Lung (tissue), 16 donors: ENCODE data around the gene PDHA2. TPM values are rescaled to one million over a fixed set of nuclear protein-coding genes. Genes with fewer than 3 reads are reported as not detected.

Source experiments
- ATAC-seq: fragments of 200-7000 bp; cut with Tn5 transposase; one replicate; pipeline ENCODE4 v1.9.1; 2020; ENCODE audit warnings: moderate number of reproducible peaks; ENCODE audit not compliant: insufficient read depth, low FRiP score
- DNase-seq, 3 donors: peaks; one replicate each; pipeline ENCODE4 v3.0.0-alpha.2; 2013 to 2017
- H3K27ac ChIP-seq, 2 donors: one replicate each; pipeline ENCODE4 v1.5.1; 2013; ENCODE audit warnings: mild to moderate bottlenecking in 2 of 2, moderate library complexity in 2 of 2, control low read depth in 1 of 2, inconsistent platforms in 1 of 2, low read depth in 1 of 2, low read length in 1 of 2
- H3K27me3 ChIP-seq, 3 donors: one replicate each; pipeline ENCODE4 v1.5.1; 2013; ENCODE audit warnings: low read length in 2 of 3; ENCODE audit not compliant: control insufficient read depth in 3 of 3, insufficient read depth in 3 of 3
- H3K36me3 ChIP-seq, 4 donors: one replicate each; pipeline ENCODE4 v1.5.1; 2013; ENCODE audit warnings: low read length in 4 of 4, mild to moderate bottlenecking in 1 of 4, moderate library complexity in 1 of 4; ENCODE audit not compliant: control insufficient read depth in 4 of 4, insufficient read depth in 4 of 4
- H3K4me1 ChIP-seq, 5 donors: one replicate each; pipeline ENCODE4 v1.5.1; 2013; ENCODE audit warnings: low read length in 5 of 5, mild to moderate bottlenecking in 2 of 5, moderate library complexity in 1 of 5; ENCODE audit not compliant: control insufficient read depth in 5 of 5, insufficient read depth in 5 of 5
- H3K4me3 ChIP-seq: one replicate; pipeline ENCODE4 v1.5.1; 2013; ENCODE audit warnings: mild to moderate bottlenecking, control low read depth, moderate library complexity
- H3K9ac ChIP-seq, 2 donors: one replicate each; pipeline ENCODE4 v1.5.1; 2013; ENCODE audit warnings: low read length in 2 of 2, control low read depth in 1 of 2; ENCODE audit not compliant: insufficient read depth in 1 of 2
- H3K9me3 ChIP-seq, 4 donors: one replicate each; pipeline ENCODE4 v1.5.1; 2013; ENCODE audit warnings: low read length in 3 of 4, mild to moderate bottlenecking in 1 of 4, moderate library complexity in 1 of 4; ENCODE audit not compliant: control insufficient read depth in 4 of 4, insufficient read depth in 3 of 4
- WGBS, 2 donors: extraction: QIAGEN DNeasy Blood & Tissue Kit; methylation state at CpG; one replicate each; pipeline ENCODE4 v1.1.7; 2013; 5-methylcytosine and 5-hydroxymethylcytosine counted together
- long read RNA-seq, 5 donors: transcript quantifications; one replicate each; lab custom pipeline, GENCODE V29; 2026
- polyA plus RNA-seq, 2 donors: library from polyadenylated mRNA; stranded (reverse); fragments of 200-250 nt; gene quantifications; one replicate each; pipeline ENCODE4 v1.2.1, GENCODE V29; 2013
- total RNA-seq, 2 donors: library from RNA; depleted of rRNA in 1 of 2; stranded (reverse); fragments of >200 nt in 1 of 2; gene quantifications; one replicate each; pipeline ENCODE4 v1.2.1, GENCODE V29; 2014 to 2021
- TF ChIP-seq, protein P1 (sequence below): IDR thresholded peaks from 2 replicates; pipeline ENCODE4 v1.5.1; 2012; ENCODE audit warnings: mild to moderate bottlenecking; ENCODE audit errors: control extremely low read depth, extremely low read depth
- donor health status: control.
- donor health status: control.
- donor health status: Bipolar disorder and iron deficiency.
- donor health status: healthy.
- donor health status: DM: yes; HTN: yes; CAD: no.

Gene PDHA2
- total RNA-seq (not detected), polyA plus RNA-seq (not detected)
- long read RNA-seq, donor 1: 0 reads
- long read RNA-seq, donor 2: 0 reads
- long read RNA-seq, donor 3: 0 reads
- long read RNA-seq, donor 4: 0 reads
- long read RNA-seq, donor 5: 0 reads

- no peaks in the 10 kb centered on the region for H3K27me3 ChIP-seq
- no peak within 1 kb of the TSS for H3K27ac ChIP-seq
- DNase-seq (no peak), ATAC-seq (no peak)
- H3K9ac ChIP-seq: no peak within 1 kb of the TSS
- 95% methylated on average over 22 of the region's 22 CpGs for WGBS, 2 donors
- TF ChIP-seq, protein P1, sequence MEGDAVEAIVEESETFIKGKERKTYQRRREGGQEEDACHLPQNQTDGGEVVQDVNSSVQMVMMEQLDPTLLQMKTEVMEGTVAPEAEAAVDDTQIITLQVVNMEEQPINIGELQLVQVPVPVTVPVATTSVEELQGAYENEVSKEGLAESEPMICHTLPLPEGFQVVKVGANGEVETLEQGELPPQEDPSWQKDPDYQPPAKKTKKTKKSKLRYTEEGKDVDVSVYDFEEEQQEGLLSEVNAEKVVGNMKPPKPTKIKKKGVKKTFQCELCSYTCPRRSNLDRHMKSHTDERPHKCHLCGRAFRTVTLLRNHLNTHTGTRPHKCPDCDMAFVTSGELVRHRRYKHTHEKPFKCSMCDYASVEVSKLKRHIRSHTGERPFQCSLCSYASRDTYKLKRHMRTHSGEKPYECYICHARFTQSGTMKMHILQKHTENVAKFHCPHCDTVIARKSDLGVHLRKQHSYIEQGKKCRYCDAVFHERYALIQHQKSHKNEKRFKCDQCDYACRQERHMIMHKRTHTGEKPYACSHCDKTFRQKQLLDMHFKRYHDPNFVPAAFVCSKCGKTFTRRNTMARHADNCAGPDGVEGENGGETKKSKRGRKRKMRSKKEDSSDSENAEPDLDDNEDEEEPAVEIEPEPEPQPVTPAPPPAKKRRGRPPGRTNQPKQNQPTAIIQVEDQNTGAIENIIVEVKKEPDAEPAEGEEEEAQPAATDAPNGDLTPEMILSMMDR: no peak
- H3K4me3 ChIP-seq: no peak within 1 kb of the TSS
- H3K9me3 ChIP-seq: peaks cover 0 to 3% (median 0%) of the 10 kb centered on the region in 4 donors
- H3K4me1 ChIP-seq: no peaks in the 10 kb centered on the region
- no peaks in the 10 kb centered on the region for H3K36me3 ChIP-seq
Measured at GRCh38 chr4:95839891-95840290, at the start of gene PDHA2. Gene PDHA2 (plus strand): TSS chr4:95840093. CDS start chr4:95840151, 58 bp downstream.

DNA sequence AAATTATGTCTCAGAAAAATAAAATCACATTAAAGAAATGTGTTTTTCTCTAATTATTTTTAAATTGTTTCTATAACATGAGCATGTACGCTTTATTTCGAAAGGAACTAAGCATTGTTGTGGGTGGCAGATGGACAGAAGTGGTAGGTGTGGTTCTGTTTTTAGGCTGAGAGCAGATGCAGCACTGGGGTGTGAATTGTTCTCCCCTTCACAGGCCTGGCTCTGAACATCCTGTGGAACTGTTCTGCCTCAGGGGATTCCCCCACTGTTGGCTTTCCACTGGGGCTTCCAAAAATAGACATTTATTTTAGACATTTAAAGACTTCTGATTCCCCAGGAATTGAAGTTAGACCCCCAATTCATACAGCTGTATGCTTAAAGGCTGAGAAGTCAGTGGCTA is 41.9 kb upstream of the PDHA2 start:
- Histone ChIP-seq H3K27ac (no peak overlapping the region), H3K4me1 (no peaks in the 10 kb centered on the region), H3K9ac (no peak overlapping the region), H3K9me3 (no peaks in the 10 kb centered on the region), H3K27me3 (no peaks in the 10 kb centered on the region), H3K4me3 (no peak overlapping the region), H3K36me3 (no peaks in the 10 kb centered on the region)
- no peak for ATAC-seq
- 78 to 88% methylated on average over 2 of the region's 2 CpGs for WGBS, 2 donors
- TF ChIP-seq, protein P1: no peak
- no peak for DNase-seq

- no peak overlapping the region for H3K9ac ChIP-seq
- ATAC-seq: no peak
- TF ChIP-seq, protein P1: no peak
- H3K9me3 ChIP-seq: no peaks in the 10 kb centered on the region
- H3K4me3 ChIP-seq: no peak overlapping the region
- H3K27me3 ChIP-seq: no peaks in the 10 kb centered on the region
- no peak for DNase-seq
- no peaks in the 10 kb centered on the region for H3K4me1 ChIP-seq
- WGBS, 2 donors: 78 to 81% methylated on average over 3 of the region's 3 CpGs
- H3K27ac ChIP-seq: no peak overlapping the region
- H3K36me3 ChIP-seq: no peaks in the 10 kb centered on the region
Measured at GRCh38 chr4:95798727-95799126, 41.2 kb upstream of the PDHA2 start.

GRCh38 chr4:95821867-95822266 is 18.0 kb upstream of the PDHA2 start:
- Histone ChIP-seq H3K27ac (no peak overlapping the region), H3K4me1 (no peaks in the 10 kb centered on the region), H3K9me3 (peaks cover 0 to 2% (median 0%) of the 10 kb centered on the region in 4 donors), H3K9ac (no peak overlapping the region), H3K36me3 (no peaks in the 10 kb centered on the region), H3K27me3 (no peaks in the 10 kb centered on the region), H3K4me3 (no peak overlapping the region)
- TF ChIP-seq, protein P1: no peak
- DNase-seq (no peak), ATAC-seq (no peak)
- WGBS, 2 donors: 69 to 85% methylated on average over 3 of the region's 3 CpGs
